HG03378 (cell line): ENCODE results near the gene ISLR2.

Experiments
- ATAC-seq: cut with Tn5 transposase; IDR thresholded peaks from one replicate; pipeline ENCODE4 v1.9.1; 2021; ENCODE audit warnings: mild to moderate bottlenecking, moderate library complexity; ENCODE audit not compliant: unreplicated experiment

The ISLR2 gene

GRCh38 chr15:74175271-74176191, 45.1 kb downstream of the ISLR2 start:
- ATAC-seq: no peak

- ATAC-seq: no peak
These were observed 46.2 kb downstream of the ISLR2 start for GRCh38 chr15:74176262-74177214.

- no peak for ATAC-seq
These were observed 48.1 kb downstream of the ISLR2 start for GRCh38 chr15:74178326-74179100.

GRCh38 chr15:74179101-74179841, 48.9 kb downstream of the ISLR2 start:
- ATAC-seq: no peak

- ATAC-seq: no peak
These were observed 49.8 kb downstream of the ISLR2 start for GRCh38 chr15:74179983-74180880.

GRCh38 chr15:74180881-74181602, 50.7 kb downstream of the ISLR2 start:
- no peak for ATAC-seq

- ATAC-seq: no peak
These were observed 51.7 kb downstream of the ISLR2 start for GRCh38 chr15:74182131-74182530.

GRCh38 chr15:74184582-74185091, 54.3 kb downstream of the ISLR2 start:
- no peak for ATAC-seq

- no peak for ATAC-seq
These were observed 55.4 kb downstream of the ISLR2 start for GRCh38 chr15:74185710-74186348.
